Frontal cortex (tissue), 4 donors: ENCODE results near the gene ITPA. TPM values are rescaled to one million over a fixed set of nuclear protein-coding genes. Genes with fewer than 3 reads are reported as not detected.

Experiments used
- DNase-seq, 2 donors: peaks; one replicate each; pipeline ENCODE4 v3.0.0; 2012; ENCODE audit warnings: low spot score in 2 of 2
- FAIRE-seq: peaks from 2 replicates; lab custom pipeline; 2012; peaks lifted over from hg19 to GRCh38; lab: Jason Lieb, UNC
- total RNA-seq: library from RNA; depleted of rRNA; stranded (reverse); fragments of >200 nt; gene quantifications from one replicate; pipeline ENCODE4 v1.2.3, GENCODE V29; 2014
- donor health status: control.
- donor health status: control.
- donor health status: control.

ITPA gene
- total RNA-seq, 1 donor from 2014 or later = 47.3 TPM

- no peak for DNase-seq
- no peak for FAIRE-seq
Measured at GRCh38 chr20:3224681-3225421, 15.6 kb downstream of the ITPA start.

GRCh38 chr20:3226093-3226492, 16.8 kb downstream of the ITPA start:
- FAIRE-seq = no peak
- DNase-seq = no peak

- no peak for FAIRE-seq
- no peak for DNase-seq
Measured at GRCh38 chr20:3226864-3227263, 17.6 kb downstream of the ITPA start.

GRCh38 chr20:3227506-3227905, 18.2 kb downstream of the ITPA start:
- DNase-seq (no peak), FAIRE-seq (no peak)

GRCh38 chr20:3227936-3228749, 18.8 kb downstream of the ITPA start:
- no peak for FAIRE-seq
- no peak for DNase-seq

GRCh38 chr20:3228750-3229032, 19.4 kb downstream of the ITPA start:
- DNase-seq (no peak), FAIRE-seq (no peak)

- DNase-seq (no peak), FAIRE-seq (no peak)
Measured at GRCh38 chr20:3229158-3229557, 19.9 kb downstream of the ITPA start.

- no peak for DNase-seq
- no peak for FAIRE-seq
Measured at GRCh38 chr20:3229798-3230197, 20.5 kb downstream of the ITPA start.

GRCh38 chr20:3231116-3231515, 21.8 kb downstream of the ITPA start:
- DNase-seq (no peak), FAIRE-seq (no peak)

- FAIRE-seq = no peak
- DNase-seq = no peak
Measured at GRCh38 chr20:3231889-3232588, 22.7 kb downstream of the ITPA start.

GRCh38 chr20:3233131-3233990, 24.1 kb downstream of the ITPA start:
- FAIRE-seq (no peak), DNase-seq (no peak)

- FAIRE-seq = no peak
- no peak for DNase-seq
Measured at GRCh38 chr20:3233991-3234498, 24.7 kb downstream of the ITPA start.

- FAIRE-seq = no peak
Measured at GRCh38 chr20:3235666-3236324, 26.5 kb downstream of the ITPA start.

GRCh38 chr20:3237011-3237957, 28.0 kb downstream of the ITPA start:
- DNase-seq (no peak), FAIRE-seq (no peak)

More at GRCh38 chr20:3235666-3236324, 26.5 kb downstream of the ITPA start:
- DNase-seq = no peak

GRCh38 chr20:3237958-3238615, 28.8 kb downstream of the ITPA start:
- FAIRE-seq (no peak), DNase-seq (no peak)

GRCh38 chr20:3238616-3239025, 29.3 kb downstream of the ITPA start:
- FAIRE-seq (no peak), DNase-seq (peak in 1 of 2 donors; percentile 54)

GRCh38 chr20:3239026-3239866, 29.9 kb downstream of the ITPA start, which contains the start of gene SLC4A11:
Gene SLC4A11 (minus strand): TSS chr20:3239190. CDS start chr20:3239137, 53 bp downstream.
- DNase-seq (peak; percentile 67 to 74), FAIRE-seq (no peak)
